K562 (cell line): ENCODE results near the gene HOXB1. TPM values are rescaled to one million over a fixed set of nuclear protein-coding genes. Genes with fewer than 3 reads are reported as not detected.

Source experiments
- BHLHE40 ChIP-seq: IDR thresholded peaks from 2 replicates; pipeline ENCODE4 v1.6.1; 2011; ENCODE audit warnings: low read length, improper control_type of control experiment
- BRF1 ChIP-seq: IDR thresholded peaks from 3 replicates; pipeline ENCODE4 v1.6.1; 2011; ENCODE audit warnings: borderline replicate concordance, mild to moderate bottlenecking; ENCODE audit not compliant: insufficient read length; ENCODE audit errors: extremely low read depth
- CBX1 ChIP-seq: sonication (generic); IDR thresholded peaks from 2 replicates; pipeline ENCODE4 v1.6.1; 2016; ENCODE audit warnings: antibody characterized with exemption, low read depth, mild to moderate bottlenecking
- DPF2 ChIP-seq: fragments of 450-650 bp; IDR thresholded peaks from 2 replicates; pipeline ENCODE4 v1.6.1; 2016
- E2F6 ChIP-seq, 2 experiments: IDR thresholded peaks; 2 replicates each; pipeline ENCODE4 v1.6.1; 2011; ENCODE audit warnings: borderline replicate concordance in 1 of 2, control low read depth in 1 of 2, low read depth in 1 of 2, low read length in 1 of 2, mild to moderate bottlenecking in 1 of 2, mixed read lengths in 1 of 2, moderate library complexity in 1 of 2; ENCODE audit not compliant: insufficient read depth in 1 of 2, insufficient read length in 1 of 2, poor library complexity in 1 of 2, severe bottlenecking in 1 of 2; ENCODE audit errors: extremely low read depth in 1 of 2
- EP300 ChIP-seq: IDR thresholded peaks from 2 replicates; pipeline ENCODE4 v1.6.1; 2012; ENCODE audit warnings: low read length, improper control_type of control experiment
- FIP1L1 ChIP-seq: fragments of 200-400 bp; formaldehyde crosslinking; IDR thresholded peaks from 2 replicates; pipeline ENCODE4 v1.6.1; 2018; ENCODE audit warnings: mild to moderate bottlenecking, low read depth, low read length; ENCODE audit not compliant: poor library complexity, severe bottlenecking
- HDAC1 ChIP-seq, 2 experiments: fragments of 450-650 bp; IDR thresholded peaks; 2 replicates each; pipeline ENCODE4 v1.6.1; 2016 to 2017; ENCODE audit warnings: inconsistent platforms in 1 of 2, mild to moderate bottlenecking in 1 of 2, moderate library complexity in 1 of 2
- ILF3 ChIP-seq: fragments of 450-650 bp; IDR thresholded peaks from 2 replicates; pipeline ENCODE4 v1.6.1; 2018; ENCODE audit warnings: antibody characterized with exemption, mild to moderate bottlenecking, moderate library complexity, borderline replicate concordance
- KAT2B ChIP-seq: IDR thresholded peaks from one replicate; pipeline ENCODE4 v1.6.1; 2012; ENCODE audit warnings: low read depth, mild to moderate bottlenecking, control low read depth, inconsistent platforms, low read length, moderate library complexity
- MBD1 ChIP-seq: fragments of 250-450 bp; sonication (Bioruptor Pico); IDR thresholded peaks from 2 replicates; pipeline ENCODE4 v1.8.0; 2022; ENCODE audit warnings: inconsistent platforms
- NCOA6 ChIP-seq: fragments of 450-650 bp; IDR thresholded peaks from 2 replicates; pipeline ENCODE4 v1.6.1; 2017; ENCODE audit warnings: mild to moderate bottlenecking
- NCOR1 ChIP-seq: fragments of 450-650 bp; IDR thresholded peaks from 2 replicates; pipeline ENCODE4 v1.6.1; 2016; ENCODE audit warnings: mild to moderate bottlenecking, moderate library complexity
- PBX2 ChIP-seq, 2 experiments: IDR thresholded peaks in 1 of 2; conservative IDR thresholded peaks in 1 of 2; 2 replicates each; pipeline ENCODE4 v1.6.1; 2016; ENCODE audit warnings: low read depth in 2 of 2, mild to moderate bottlenecking in 1 of 2, missing compliant biosample characterization in 1 of 2, missing genetic modification characterization in 1 of 2, moderate library complexity in 1 of 2
- PHB2 ChIP-seq: fragments of 450-650 bp; IDR thresholded peaks from 2 replicates; pipeline ENCODE4 v1.6.1; 2017; ENCODE audit warnings: low read depth
- POLR2G ChIP-seq: fragments of 200-400 bp; formaldehyde crosslinking; IDR thresholded peaks from 2 replicates; pipeline ENCODE4 v1.6.1; 2017; ENCODE audit warnings: low read depth, mild to moderate bottlenecking, antibody characterized with exemption, low read length, moderate library complexity
- SMC3 ChIP-seq: conservative IDR thresholded peaks from 2 replicates; pipeline ENCODE4 v1.6.1; 2011; ENCODE audit warnings: low read depth, low read length, improper control_type of control experiment; ENCODE audit not compliant: insufficient read depth
- TAF9B ChIP-seq: fragments of 450-650 bp; IDR thresholded peaks from 2 replicates; pipeline ENCODE4 v1.6.1; 2018; ENCODE audit warnings: mild to moderate bottlenecking; ENCODE audit not compliant: partially characterized antibody
- TBP ChIP-seq: optimal IDR thresholded peaks from 2 replicates; pipeline ENCODE3; 2011; ENCODE audit warnings: low read depth, low read length, improper control_type of control experiment
- TEAD1 ChIP-seq, 2 experiments: fragments of 450-650 bp in 1 of 2; sonication (generic) in 1 of 2; formaldehyde crosslinking; IDR thresholded peaks; 2 replicates each; pipeline versions ENCODE4 v1.4.0 to v1.8.0; 2020 to 2022; ENCODE audit warnings: mild to moderate bottlenecking in 2 of 2, missing genetic modification reagents in 1 of 2
- ZBTB7A ChIP-seq: IDR thresholded peaks from 2 replicates; pipeline ENCODE4 v1.6.1; 2011; ENCODE audit warnings: low read depth, mild to moderate bottlenecking, low read length, moderate library complexity, borderline replicate concordance; ENCODE audit not compliant: control insufficient read depth
- ZNF197 ChIP-seq: fragments of 200-800 bp; sonication (Bioruptor generic); IDR thresholded peaks from 2 replicates; pipeline ENCODE4 v1.6.1; 2016; ENCODE audit warnings: low read depth, missing genetic modification characterization, missing compliant biosample characterization
- polyA plus RNA-seq, 8 experiments: library from polyadenylated mRNA; depleted of rRNA in 4 of 8; stranded (reverse) in 5 of 8; unstranded in 3 of 8; fragments of >200 nt; fragmentation: Nextera tagmentation in 2 of 8; fragmentation: Illumina TruSeq in 1 of 8; extraction: Ambion mirVana in 2 of 8; extraction: Trizol in 1 of 8; gene quantifications; 2 replicates each; pipeline versions ENCODE4 v1.2.1 to v1.2.3, GENCODE V29; 2011 to 2014; ENCODE audit warnings: inconsistent platforms in 1 of 8, missing spikeins in 1 of 8
- total RNA-seq, 7 experiments: library from RNA; depleted of rRNA in 6 of 7; stranded (reverse); fragments of >200 nt in 6 of 7; fragmentation: Illumina TruSeq in 2 of 7; extraction: Trizol in 2 of 7; gene quantifications; 2 replicates each; pipeline versions ENCODE4 v1.2.1 to v1.2.3, GENCODE V29; 2011 to 2021; ENCODE audit warnings: low replicate concordance in 1 of 7

Gene HOXB1
- total and polyA plus RNA-seq, 9 of the 15 experiments (the other 6 are each of a cell fraction or from before 2014, with no cell fraction given) = 0.04 TPM; not detected in 8

GRCh38 chr17:48547808-48548522 lies 17.2 kb upstream of the HOXB1 start (continued):
- TF ChIP-seq TEAD1 (CRISPR knock-in tag; IDR thresholded peaks at IDR 0.05) (peak in 1 of 2 experiments; percentile 49; a peak in 1 of 4 replicates), NCOA6 (no peak), PHB2 (0 out of 2 replicates have a peak, but pooled peaks have one; percentile 11), NCOR1 (0 out of 2 replicates have a peak, but pooled peaks have one; percentile 28), FIP1L1 (no peak), POLR2G (no peak), CBX1 (no peak), KAT2B (no peak), ZNF197 (peak; percentile 67), SMC3 (no peak), EP300 (peak; percentile 48; the same call in 1 of the 2 replicates), BRF1 (no peak), HDAC1 (IDR thresholded peaks at IDR 0.05) (peak in 1 of 2 experiments; percentile 67; a peak in 2 of 4 replicates), DPF2 (peak; percentile 76), ZBTB7A (peak; percentile 61; the same call in 1 of the 2 replicates), TAF9B (peak; percentile 39), TBP (peak; percentile 59), MBD1 (CRISPR knock-in tag) (no peak), E2F6 (IDR thresholded peaks at IDR 0.05; ENCODE audit: borderline replicate concordance in 1 of 2, extremely low read depth in 1 of 2, insufficient read depth in 1 of 2, insufficient read length in 1 of 2, low read depth in 1 of 2, low read length in 1 of 2, poor library complexity in 1 of 2, severe bottlenecking in 1 of 2) (no peak), BHLHE40 (peak; percentile 65), PBX2 (CRISPR knock-in tag; IDR thresholded peaks at IDR 0.05; ENCODE audit: low read depth) (no peak), PBX2 (tag; conservative IDR thresholded peaks at IDR 0.05; ENCODE audit: low read depth) (peak; percentile 95), ILF3 (peak; percentile 15; the same call in 1 of the 2 replicates)
